Neural cell (in vitro differentiated cells): ENCODE data around the gene GALNT2.

Experiments used
- CTCF ChIP-seq: fragments of 450-650 bp; IDR thresholded peaks from 2 replicates; pipeline ENCODE4 v1.5.1; 2014; ENCODE audit warnings: antibody characterized with exemption, mild to moderate bottlenecking, moderate library complexity; ENCODE audit not compliant: poor library complexity, severe bottlenecking
- EZH2 ChIP-seq: fragments of 200-600, 300-800 bp; shearing (Covaris generic), sonication (generic); IDR thresholded peaks from 2 replicates; pipeline ENCODE4 v1.6.1; 2014; ENCODE audit warnings: antibody characterized with exemption, low read length, borderline replicate concordance, mild to moderate bottlenecking; ENCODE audit not compliant: insufficient read depth, poor library complexity, severe bottlenecking
- MXI1 ChIP-seq: fragments of 450-650 bp; conservative IDR thresholded peaks from 2 replicates; pipeline ENCODE4 v1.6.1; 2014; ENCODE audit warnings: antibody characterized with exemption, mild to moderate bottlenecking; ENCODE audit not compliant: poor library complexity, severe bottlenecking
- SMC3 ChIP-seq: fragments of 450-650 bp; conservative IDR thresholded peaks from 2 replicates; pipeline ENCODE4 v1.6.1; 2014; ENCODE audit warnings: antibody characterized with exemption, mild to moderate bottlenecking, moderate library complexity; ENCODE audit not compliant: poor library complexity

GRCh38 chr1:230022666-230023380, 44.2 kb upstream of the GALNT2 start:
- TF ChIP-seq EZH2 (no peak), CTCF (no peak), SMC3 (no peak), MXI1 (no peak)
